Measurements from ENCODE around the gene INTS6. TPM values are rescaled to one million over a fixed set of nuclear protein-coding genes. Genes with fewer than 3 reads are reported as not detected.

The INTS6 gene
- total RNA-seq, 6 experiments from 2014 or later: 21.7 to 40.8 (median 32.7) TPM

DNA sequence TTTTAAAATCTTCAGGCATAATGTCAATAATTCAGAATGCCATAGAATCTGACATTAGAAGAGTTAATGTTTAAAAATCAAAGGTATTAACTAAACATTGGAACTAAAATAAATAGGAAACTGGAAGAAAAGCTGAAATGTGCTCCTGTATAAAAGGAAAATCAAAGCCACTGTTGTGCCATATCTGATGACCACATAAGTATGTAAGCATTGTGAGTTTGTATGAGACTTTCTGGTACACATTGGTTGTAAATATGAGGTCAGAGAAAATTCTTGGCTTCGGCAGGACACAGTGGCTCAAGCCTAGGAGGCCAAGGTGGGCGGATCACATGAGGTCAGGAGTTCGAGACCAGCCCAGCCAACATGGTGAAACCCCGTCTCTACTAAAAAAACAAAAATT lies 48.3 kb upstream of the INTS6 start:
- ATAC-seq (peak; percentile 77 to 83 (median 81)), DNase-seq (no peak)
- intact Hi-C loops (cut with DNase I): no loop called here
- Histone ChIP-seq H3K9me3 (no peaks in the 10 kb centered on the region), H3K27ac (peak overlapping the region in 2 of 3 donors; percentile 46 to 61), H3K27me3 (no peaks in the 10 kb centered on the region), H3K4me3 (no peak overlapping the region), H3K36me3 (no peaks in the 10 kb centered on the region), H3K4me1 (peaks cover 0 to 16% (median 6%) of the 10 kb centered on the region in 4 donors)
- WGBS (ENCODE audit: insufficient coverage, low coverage, low lambda C conversion rate, missing lambda C conversion rate): 17% methylated on average over 1 of the region's 4 CpGs
- TF ChIP-seq POLR2A (IDR thresholded peaks at IDR 0.05): no peak
- TF ChIP-seq, protein P1, sequence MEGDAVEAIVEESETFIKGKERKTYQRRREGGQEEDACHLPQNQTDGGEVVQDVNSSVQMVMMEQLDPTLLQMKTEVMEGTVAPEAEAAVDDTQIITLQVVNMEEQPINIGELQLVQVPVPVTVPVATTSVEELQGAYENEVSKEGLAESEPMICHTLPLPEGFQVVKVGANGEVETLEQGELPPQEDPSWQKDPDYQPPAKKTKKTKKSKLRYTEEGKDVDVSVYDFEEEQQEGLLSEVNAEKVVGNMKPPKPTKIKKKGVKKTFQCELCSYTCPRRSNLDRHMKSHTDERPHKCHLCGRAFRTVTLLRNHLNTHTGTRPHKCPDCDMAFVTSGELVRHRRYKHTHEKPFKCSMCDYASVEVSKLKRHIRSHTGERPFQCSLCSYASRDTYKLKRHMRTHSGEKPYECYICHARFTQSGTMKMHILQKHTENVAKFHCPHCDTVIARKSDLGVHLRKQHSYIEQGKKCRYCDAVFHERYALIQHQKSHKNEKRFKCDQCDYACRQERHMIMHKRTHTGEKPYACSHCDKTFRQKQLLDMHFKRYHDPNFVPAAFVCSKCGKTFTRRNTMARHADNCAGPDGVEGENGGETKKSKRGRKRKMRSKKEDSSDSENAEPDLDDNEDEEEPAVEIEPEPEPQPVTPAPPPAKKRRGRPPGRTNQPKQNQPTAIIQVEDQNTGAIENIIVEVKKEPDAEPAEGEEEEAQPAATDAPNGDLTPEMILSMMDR (IDR thresholded peaks at IDR 0.05): no peak

DNA sequence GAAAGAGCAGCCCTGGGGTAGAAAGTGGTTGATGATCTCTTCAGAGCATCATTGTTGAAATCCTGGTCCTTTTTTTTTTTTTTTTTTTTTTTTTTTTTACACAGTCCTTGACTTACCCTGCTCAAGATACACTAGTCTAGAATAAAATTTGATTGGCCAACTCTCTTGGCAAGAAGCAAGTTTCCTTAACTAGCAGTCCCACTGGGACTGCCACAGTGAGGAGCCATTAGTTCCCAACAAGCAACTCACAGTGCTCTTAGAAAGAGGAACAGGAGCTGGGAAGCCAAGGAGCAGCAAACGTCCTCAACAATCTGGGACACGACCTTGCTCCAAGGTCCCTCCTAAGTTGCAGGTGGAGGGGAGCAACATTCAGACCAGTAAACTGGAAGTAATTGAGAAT lies 47.9 kb upstream of the INTS6 start:
- intact Hi-C loops (cut with DNase I): no loop called here
- no peaks in the 10 kb centered on the region for H3K36me3 ChIP-seq
- no peaks in the 10 kb centered on the region for H3K27me3 ChIP-seq
- TF ChIP-seq, protein P1 (IDR thresholded peaks at IDR 0.05): no peak
- no peak for TF ChIP-seq POLR2A (IDR thresholded peaks at IDR 0.05)
- peak; percentile 24 to 55 (median 44) for ATAC-seq
- no peak for DNase-seq
- peaks cover 0 to 16% (median 6%) of the 10 kb centered on the region in 4 donors for H3K4me1 ChIP-seq
- WGBS (ENCODE audit: insufficient coverage, low coverage, low lambda C conversion rate, missing lambda C conversion rate): 22% methylated on average over 2 of the region's 2 CpGs
- no peak overlapping the region for H3K4me3 ChIP-seq
- peak overlapping the region in 2 of 3 donors; percentile 46 to 61 for H3K27ac ChIP-seq
- no peaks in the 10 kb centered on the region for H3K9me3 ChIP-seq

DNA sequence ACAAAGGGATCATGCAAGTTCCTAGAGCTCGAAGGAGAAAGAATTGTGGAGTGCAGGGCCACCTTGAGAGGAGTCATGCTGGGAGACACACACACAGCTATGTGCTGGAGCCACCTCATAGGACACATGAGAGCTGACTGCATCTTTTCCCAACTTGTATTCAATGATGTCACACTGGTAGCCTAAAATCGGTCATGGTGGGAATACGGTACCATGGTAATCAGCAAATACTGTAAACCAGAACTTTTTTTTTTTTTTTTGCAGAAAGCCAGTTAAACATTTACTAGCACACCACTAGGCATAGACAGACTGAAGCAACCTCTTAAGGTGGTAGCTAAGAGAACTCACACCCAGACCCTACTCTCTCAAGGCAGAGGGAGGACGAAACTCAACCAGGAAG lies 47.0 kb upstream of the INTS6 start:
- intact Hi-C loops (cut with DNase I): no loop called here
- no peaks in the 10 kb centered on the region for H3K36me3 ChIP-seq
- peak; percentile 57 to 71 (median 61) for ATAC-seq
- no peak for DNase-seq
- 52% methylated on average over 3 of the region's 4 CpGs for WGBS (ENCODE audit: insufficient coverage, low coverage, low lambda C conversion rate, missing lambda C conversion rate)
- H3K27me3 ChIP-seq: no peaks in the 10 kb centered on the region
- H3K9me3 ChIP-seq: no peaks in the 10 kb centered on the region
- H3K4me3 ChIP-seq: no peak overlapping the region
- TF ChIP-seq, protein P1 (IDR thresholded peaks at IDR 0.05): no peak
- no peak for TF ChIP-seq POLR2A (IDR thresholded peaks at IDR 0.05)
- H3K27ac ChIP-seq: peak overlapping the region in 2 of 3 donors; percentile 7 to 46
- peaks cover 0 to 16% (median 6%) of the 10 kb centered on the region in 4 donors for H3K4me1 ChIP-seq

DNA sequence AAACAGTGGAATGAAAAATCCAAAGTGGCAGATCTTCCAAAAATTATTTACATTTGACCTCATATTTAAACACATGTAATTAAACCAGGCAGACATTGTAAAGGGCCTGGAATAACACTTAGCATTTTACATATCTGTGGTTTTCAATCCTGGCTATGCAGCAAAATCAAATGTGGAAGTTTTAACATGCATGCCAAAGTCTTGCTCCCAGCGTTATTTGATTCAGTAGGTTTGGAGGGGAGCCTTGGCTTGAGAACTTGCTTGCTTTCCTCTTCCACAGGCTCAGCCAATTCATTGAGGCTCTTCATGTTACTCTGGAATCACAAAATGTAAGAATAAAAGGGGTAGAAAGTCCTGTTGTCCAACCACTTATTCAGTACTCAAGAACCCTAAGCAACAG lies 42.5 kb upstream of the INTS6 start:
- H3K36me3 ChIP-seq: no peaks in the 10 kb centered on the region
- no peak overlapping the region for H3K27ac ChIP-seq
- peaks cover 0 to 7% (median 2%) of the 10 kb centered on the region in 4 donors for H3K4me1 ChIP-seq
- H3K4me3 ChIP-seq: no peak overlapping the region
- intact Hi-C loops (cut with DNase I): no loop called here
- no peak for TF ChIP-seq POLR2A (IDR thresholded peaks at IDR 0.05)
- TF ChIP-seq, protein P1 (IDR thresholded peaks at IDR 0.05): no peak
- no peak for ATAC-seq
- DNase-seq: no peak
- no peaks in the 10 kb centered on the region for H3K9me3 ChIP-seq
- H3K27me3 ChIP-seq: no peaks in the 10 kb centered on the region
- WGBS (ENCODE audit: insufficient coverage, low coverage, low lambda C conversion rate, missing lambda C conversion rate): 55% methylated on average over 1 of the region's 1 CpG

DNA sequence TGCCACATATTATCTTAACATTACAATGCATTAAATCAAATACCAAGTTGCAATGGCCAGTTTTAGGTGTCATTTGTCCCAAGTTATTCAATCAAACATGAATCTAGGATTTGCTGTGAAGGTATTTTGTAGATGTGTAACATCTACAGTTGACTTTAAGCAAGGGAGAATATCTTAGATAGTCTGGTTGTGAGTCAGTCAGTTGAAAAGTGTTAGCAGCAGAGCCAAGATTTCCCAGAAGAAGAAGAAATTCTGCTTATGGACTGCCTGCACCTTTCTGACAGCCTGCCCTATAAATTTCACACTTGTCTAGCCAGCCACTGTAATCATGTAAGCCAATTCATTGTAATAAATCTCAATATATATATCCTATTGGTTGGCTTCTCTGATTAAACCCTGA lies 41.3 kb upstream of the INTS6 start:
- Histone ChIP-seq H3K27ac (no peak overlapping the region), H3K36me3 (no peaks in the 10 kb centered on the region), H3K4me3 (no peak overlapping the region), H3K4me1 (no peaks in the 10 kb centered on the region), H3K9me3 (no peaks in the 10 kb centered on the region), H3K27me3 (no peaks in the 10 kb centered on the region)
- intact Hi-C loops (cut with DNase I): no loop called here
- DNase-seq: no peak
- no peak for ATAC-seq
- TF ChIP-seq POLR2A (IDR thresholded peaks at IDR 0.05): no peak
- TF ChIP-seq, protein P1 (IDR thresholded peaks at IDR 0.05): no peak

Data from right lobe of liver (tissue), 6 donors.